ENCODE measurements around the gene SLC30A3. TPM values are rescaled to one million over a fixed set of nuclear protein-coding genes. Genes with fewer than 3 reads are reported as not detected.

SLC30A3 gene
- total and polyA plus RNA-seq, 2 of the 13 experiments (the other 11 are each of a cell fraction or from before 2014, with no cell fraction given) = 0.38 to 0.79 TPM

DNA sequence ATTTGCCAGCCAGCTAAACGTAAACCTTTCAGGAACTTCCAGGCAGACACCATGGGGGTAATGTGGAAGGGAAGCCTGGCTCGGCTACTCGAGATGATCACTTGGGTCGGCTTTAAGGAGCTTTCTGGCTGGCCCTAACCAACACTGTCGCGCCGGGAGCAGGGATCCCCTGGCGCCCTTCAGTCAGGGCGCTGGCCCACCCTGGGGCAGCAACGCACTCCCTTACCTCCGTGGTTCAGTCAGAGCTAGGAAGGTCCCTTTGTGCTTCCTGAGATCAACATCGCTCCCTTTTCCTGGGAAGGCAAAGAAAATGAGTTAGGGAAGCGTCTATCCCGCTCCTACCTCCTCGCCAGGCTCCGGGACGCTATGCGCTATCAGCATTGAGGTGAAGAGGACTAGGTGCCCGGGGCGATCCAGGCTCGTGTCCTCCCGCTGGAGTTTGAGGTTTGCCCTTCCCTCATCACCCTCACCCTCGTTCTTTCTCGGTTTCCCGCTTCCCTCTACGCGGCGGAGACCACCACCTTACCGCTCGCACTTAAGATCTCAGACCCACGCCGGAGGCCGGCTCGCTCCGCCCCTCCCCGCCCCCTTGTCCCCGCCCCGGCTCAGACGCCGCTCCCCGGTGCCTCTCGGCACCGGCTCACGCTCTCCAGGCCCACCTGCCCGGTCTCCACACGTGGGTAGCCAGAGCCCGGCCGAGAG is 51.5 kb downstream of the SLC30A3 start (continued):
- TF ChIP-seq ZNF230 (CRISPR knock-in tag; IDR thresholded peaks at IDR 0.05) (no peak), NFATC3 (CRISPR knock-in tag; IDR thresholded peaks at IDR 0.05) (0 out of 2 replicates have a peak, but pooled peaks have one; percentile 43), ZMYM3 (CRISPR knock-in tag; IDR thresholded peaks at IDR 0.05) (0 out of 2 replicates have a peak, but pooled peaks have one; percentile 9), ZNF776 (CRISPR knock-in tag; IDR thresholded peaks at IDR 0.05) (peak; percentile 58; the same call in 1 of the 2 replicates), KDM2A (CRISPR knock-in tag; IDR thresholded peaks at IDR 0.05; ENCODE audit: borderline replicate concordance, low read depth) (peak; percentile 28; the same call in 1 of the 2 replicates), SYNCRIP (IDR thresholded peaks at IDR 0.05; ENCODE audit: insufficient read depth, low read depth, low read length) (no peak), TCF7L2 (IDR thresholded peaks at IDR 0.05; ENCODE audit: low read depth, low read length) (no peak), FOXA1 (IDR thresholded peaks at IDR 0.05) (no peak), FOXA1 (CRISPR knock-in tag; IDR thresholded peaks at IDR 0.05) (0 out of 2 replicates have a peak, but pooled peaks have one; percentile 14), MTF2 (CRISPR knock-in tag; IDR thresholded peaks at IDR 0.05; ENCODE audit: borderline replicate concordance) (0 out of 2 replicates have a peak, but pooled peaks have one; percentile 37), LCORL (IDR thresholded peaks at IDR 0.05) (no peak), LCORL (CRISPR knock-in tag; IDR thresholded peaks at IDR 0.05) (peak; percentile 60; the same call in 1 of the 2 replicates), ZNF768 (CRISPR knock-in tag; IDR thresholded peaks at IDR 0.05) (peak; percentile 41; the same call in 1 of the 2 replicates)
- TF ChIP-seq, protein P1, sequence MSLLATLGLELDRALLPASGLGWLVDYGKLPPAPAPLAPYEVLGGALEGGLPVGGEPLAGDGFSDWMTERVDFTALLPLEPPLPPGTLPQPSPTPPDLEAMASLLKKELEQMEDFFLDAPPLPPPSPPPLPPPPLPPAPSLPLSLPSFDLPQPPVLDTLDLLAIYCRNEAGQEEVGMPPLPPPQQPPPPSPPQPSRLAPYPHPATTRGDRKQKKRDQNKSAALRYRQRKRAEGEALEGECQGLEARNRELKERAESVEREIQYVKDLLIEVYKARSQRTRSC (CRISPR knock-in tag; IDR thresholded peaks at IDR 0.05; ENCODE audit: low read depth) = peak; percentile 3; the same call in 1 of the 2 replicates
- TF ChIP-seq, protein P2, sequence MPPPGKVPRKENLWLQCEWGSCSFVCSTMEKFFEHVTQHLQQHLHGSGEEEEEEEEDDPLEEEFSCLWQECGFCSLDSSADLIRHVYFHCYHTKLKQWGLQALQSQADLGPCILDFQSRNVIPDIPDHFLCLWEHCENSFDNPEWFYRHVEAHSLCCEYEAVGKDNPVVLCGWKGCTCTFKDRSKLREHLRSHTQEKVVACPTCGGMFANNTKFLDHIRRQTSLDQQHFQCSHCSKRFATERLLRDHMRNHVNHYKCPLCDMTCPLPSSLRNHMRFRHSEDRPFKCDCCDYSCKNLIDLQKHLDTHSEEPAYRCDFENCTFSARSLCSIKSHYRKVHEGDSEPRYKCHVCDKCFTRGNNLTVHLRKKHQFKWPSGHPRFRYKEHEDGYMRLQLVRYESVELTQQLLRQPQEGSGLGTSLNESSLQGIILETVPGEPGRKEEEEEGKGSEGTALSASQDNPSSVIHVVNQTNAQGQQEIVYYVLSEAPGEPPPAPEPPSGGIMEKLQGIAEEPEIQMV (CRISPR knock-in tag; IDR thresholded peaks at IDR 0.05; ENCODE audit: low read depth) = peak; percentile 20; the same call in 1 of the 2 replicates
- TF ChIP-seq, protein P3, sequence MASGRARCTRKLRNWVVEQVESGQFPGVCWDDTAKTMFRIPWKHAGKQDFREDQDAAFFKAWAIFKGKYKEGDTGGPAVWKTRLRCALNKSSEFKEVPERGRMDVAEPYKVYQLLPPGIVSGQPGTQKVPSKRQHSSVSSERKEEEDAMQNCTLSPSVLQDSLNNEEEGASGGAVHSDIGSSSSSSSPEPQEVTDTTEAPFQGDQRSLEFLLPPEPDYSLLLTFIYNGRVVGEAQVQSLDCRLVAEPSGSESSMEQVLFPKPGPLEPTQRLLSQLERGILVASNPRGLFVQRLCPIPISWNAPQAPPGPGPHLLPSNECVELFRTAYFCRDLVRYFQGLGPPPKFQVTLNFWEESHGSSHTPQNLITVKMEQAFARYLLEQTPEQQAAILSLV (CRISPR knock-in tag; IDR thresholded peaks at IDR 0.05; ENCODE audit: borderline replicate concordance) = 0 out of 2 replicates have a peak, but pooled peaks have one; percentile 11
- TF ChIP-seq, protein P4, sequence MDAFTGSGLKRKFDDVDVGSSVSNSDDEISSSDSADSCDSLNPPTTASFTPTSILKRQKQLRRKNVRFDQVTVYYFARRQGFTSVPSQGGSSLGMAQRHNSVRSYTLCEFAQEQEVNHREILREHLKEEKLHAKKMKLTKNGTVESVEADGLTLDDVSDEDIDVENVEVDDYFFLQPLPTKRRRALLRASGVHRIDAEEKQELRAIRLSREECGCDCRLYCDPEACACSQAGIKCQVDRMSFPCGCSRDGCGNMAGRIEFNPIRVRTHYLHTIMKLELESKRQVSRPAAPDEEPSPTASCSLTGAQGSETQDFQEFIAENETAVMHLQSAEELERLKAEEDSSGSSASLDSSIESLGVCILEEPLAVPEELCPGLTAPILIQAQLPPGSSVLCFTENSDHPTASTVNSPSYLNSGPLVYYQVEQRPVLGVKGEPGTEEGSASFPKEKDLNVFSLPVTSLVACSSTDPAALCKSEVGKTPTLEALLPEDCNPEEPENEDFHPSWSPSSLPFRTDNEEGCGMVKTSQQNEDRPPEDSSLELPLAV (CRISPR knock-in tag; conservative IDR thresholded peaks at IDR 0.05; ENCODE audit: low read depth) = no peak
- TF ChIP-seq, protein P5, sequence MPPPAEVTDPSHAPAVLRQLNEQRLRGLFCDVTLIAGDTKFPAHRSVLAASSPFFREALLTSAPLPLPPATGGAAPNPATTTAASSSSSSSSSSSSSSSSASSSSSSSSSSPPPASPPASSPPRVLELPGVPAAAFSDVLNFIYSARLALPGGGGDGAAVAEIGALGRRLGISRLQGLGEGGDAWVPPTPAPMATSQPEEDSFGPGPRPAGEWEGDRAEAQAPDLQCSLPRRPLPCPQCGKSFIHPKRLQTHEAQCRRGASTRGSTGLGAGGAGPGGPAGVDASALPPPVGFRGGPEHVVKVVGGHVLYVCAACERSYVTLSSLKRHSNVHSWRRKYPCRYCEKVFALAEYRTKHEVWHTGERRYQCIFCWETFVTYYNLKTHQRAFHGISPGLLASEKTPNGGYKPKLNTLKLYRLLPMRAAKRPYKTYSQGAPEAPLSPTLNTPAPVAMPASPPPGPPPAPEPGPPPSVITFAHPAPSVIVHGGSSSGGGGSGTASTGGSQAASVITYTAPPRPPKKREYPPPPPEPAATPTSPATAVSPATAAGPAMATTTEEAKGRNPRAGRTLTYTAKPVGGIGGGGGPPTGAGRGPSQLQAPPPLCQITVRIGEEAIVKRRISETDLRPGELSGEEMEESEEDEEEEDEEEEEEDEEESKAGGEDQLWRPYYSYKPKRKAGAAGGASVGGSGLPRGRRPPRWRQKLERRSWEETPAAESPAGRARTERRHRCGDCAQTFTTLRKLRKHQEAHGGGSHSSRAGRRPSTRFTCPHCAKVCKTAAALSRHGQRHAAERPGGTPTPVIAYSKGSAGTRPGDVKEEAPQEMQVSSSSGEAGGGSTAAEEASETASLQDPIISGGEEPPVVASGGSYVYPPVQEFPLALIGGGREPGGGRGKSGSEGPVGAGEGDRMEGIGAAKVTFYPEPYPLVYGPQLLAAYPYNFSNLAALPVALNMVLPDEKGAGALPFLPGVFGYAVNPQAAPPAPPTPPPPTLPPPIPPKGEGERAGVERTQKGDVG (CRISPR knock-in tag; IDR thresholded peaks at IDR 0.05; ENCODE audit: borderline replicate concordance) = 0 out of 2 replicates have a peak, but pooled peaks have one; percentile 10
- TF ChIP-seq, protein P6, sequence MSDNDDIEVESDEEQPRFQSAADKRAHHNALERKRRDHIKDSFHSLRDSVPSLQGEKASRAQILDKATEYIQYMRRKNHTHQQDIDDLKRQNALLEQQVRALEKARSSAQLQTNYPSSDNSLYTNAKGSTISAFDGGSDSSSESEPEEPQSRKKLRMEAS (IDR thresholded peaks at IDR 0.05) = peak; percentile 83
- TF ChIP-seq, protein P7, sequence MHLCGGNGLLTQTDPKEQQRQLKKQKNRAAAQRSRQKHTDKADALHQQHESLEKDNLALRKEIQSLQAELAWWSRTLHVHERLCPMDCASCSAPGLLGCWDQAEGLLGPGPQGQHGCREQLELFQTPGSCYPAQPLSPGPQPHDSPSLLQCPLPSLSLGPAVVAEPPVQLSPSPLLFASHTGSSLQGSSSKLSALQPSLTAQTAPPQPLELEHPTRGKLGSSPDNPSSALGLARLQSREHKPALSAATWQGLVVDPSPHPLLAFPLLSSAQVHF (CRISPR knock-in tag; IDR thresholded peaks at IDR 0.05) = no peak
